Measurements from ENCODE around the gene BLCAP.
A peak's percentile ranks its signal among the peaks of the same experiment; 100 is the strongest.
"Not testable (repeated sequence)": the region's sequence is repeated elsewhere in the genome, so short reads cannot be mapped to it uniquely, and the experiment has no call there.

BLCAP gene

GRCh38 chr20:37556538-37556937, 28.9 kb upstream of the BLCAP start:
- no peak for DNase-seq

DNA sequence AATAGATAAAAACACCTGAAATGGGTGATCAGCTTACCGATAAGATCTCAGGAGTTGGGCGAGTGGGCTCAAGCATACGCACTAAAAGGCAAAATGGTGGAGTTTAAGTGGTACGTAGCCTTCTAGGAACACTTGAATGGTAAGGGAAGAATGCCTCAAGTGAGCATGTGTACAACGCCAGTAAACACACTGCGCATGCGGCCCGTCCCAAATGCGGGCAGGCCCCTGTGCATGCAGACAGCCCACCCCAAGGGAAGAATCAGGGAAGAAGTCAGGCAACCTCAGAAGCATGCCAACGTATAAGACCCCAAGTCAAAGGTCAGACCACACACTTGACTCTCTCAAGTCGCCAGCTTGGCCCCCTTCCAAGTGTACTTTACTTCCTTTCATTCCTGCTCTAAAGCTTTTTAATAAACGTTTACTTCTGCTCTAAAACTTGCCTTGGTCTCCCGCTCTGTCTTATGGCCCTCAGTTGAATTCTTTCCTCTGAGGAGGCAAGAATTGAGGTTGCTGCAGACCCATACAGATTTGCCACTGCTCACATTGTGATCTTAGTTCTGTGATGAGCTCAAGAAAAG, 27.1 kb upstream of the BLCAP start:
- not testable (repeated sequence) for DNase-seq

- no peak for DNase-seq
Measured at GRCh38 chr20:37552415-37552814, 24.7 kb upstream of the BLCAP start.

GRCh38 chr20:37551660-37552059, 24.0 kb upstream of the BLCAP start:
- not testable (repeated sequence) for DNase-seq

DNA sequence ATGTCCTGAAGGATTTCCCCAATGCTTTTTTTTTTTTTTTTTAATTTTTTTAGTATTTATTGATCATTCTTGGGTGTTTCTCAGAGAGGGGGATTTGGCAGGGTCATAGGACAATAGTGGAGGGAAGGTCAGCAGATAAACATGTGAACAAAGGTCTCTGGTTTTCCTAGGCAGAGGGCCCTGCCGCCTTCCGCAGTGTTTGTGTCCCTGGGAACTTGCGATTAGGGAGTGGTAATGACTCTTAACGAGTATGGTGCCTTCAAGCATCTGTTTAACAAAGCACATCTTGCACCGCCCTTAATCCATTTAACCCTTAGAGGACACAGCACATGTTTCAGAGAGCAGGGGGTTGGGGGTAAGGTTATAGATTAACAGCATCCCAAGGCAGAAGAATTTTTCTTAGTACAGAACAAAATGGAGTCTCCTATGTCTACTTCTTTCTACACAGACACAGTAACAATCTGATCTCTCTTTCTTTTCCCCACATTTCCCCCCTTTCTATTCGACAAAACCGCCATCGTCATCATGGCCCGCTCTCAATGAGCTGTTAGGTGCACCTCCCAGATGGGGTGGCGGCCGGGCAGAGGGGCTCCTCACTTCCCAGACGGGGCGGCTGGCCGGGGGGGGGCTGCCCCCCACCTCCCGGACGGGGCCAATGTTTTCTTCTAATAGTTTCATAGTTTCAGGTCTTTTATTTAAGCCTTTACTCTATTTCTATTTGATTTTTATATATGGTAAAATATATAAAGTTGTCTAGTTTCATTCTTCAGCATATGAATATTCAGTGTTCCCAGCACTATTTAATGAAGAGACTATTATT, 22.6 kb upstream of the BLCAP start:
- not testable (repeated sequence) for DNase-seq

- DNase-seq = no peak
Measured at GRCh38 chr20:37547912-37548311, 20.2 kb upstream of the BLCAP start.

GRCh38 chr20:37545516-37545915, 17.8 kb upstream of the BLCAP start:
- DNase-seq = no peak

- no peak for DNase-seq
Measured at GRCh38 chr20:37544386-37544785, 16.7 kb upstream of the BLCAP start.

- DNase-seq = no peak
Measured at GRCh38 chr20:37543828-37544227, 16.2 kb upstream of the BLCAP start.

- no peak for DNase-seq
Measured at GRCh38 chr20:37542281-37542680, 14.6 kb upstream of the BLCAP start.

GRCh38 chr20:37541326-37541725, 13.7 kb upstream of the BLCAP start:
- no peak for DNase-seq

GRCh38 chr20:37540838-37541237, 13.2 kb upstream of the BLCAP start:
- not testable (repeated sequence) for DNase-seq

GRCh38 chr20:37540001-37540400, 12.3 kb upstream of the BLCAP start:
- no peak for DNase-seq

- DNase-seq = no peak
Measured at GRCh38 chr20:37539424-37539823, 11.7 kb upstream of the BLCAP start.

- peak; percentile 24 for DNase-seq
Measured at GRCh38 chr20:37538003-37538402, 10.3 kb upstream of the BLCAP start.

DNA sequence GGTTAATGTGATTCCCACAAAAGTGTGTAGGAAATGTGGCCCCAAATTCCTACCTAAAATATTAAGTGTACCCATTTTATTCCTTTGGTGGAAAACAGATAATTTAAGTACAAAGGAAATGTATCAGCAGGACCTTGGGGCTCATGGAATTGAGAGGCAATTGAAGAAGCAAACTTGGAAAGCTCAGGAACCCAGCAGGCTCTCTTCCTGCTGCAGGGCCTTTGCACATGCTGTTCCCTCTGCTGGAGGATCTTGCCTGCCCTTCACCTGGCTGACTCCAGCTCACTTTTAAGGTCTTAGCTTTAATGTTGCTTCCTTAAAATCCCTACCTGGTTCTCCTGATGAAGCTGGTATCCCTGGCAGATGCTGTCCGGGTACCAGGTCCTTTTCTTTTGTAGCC, 9.8 kb upstream of the BLCAP start:
- DNase-seq = no peak

DNA sequence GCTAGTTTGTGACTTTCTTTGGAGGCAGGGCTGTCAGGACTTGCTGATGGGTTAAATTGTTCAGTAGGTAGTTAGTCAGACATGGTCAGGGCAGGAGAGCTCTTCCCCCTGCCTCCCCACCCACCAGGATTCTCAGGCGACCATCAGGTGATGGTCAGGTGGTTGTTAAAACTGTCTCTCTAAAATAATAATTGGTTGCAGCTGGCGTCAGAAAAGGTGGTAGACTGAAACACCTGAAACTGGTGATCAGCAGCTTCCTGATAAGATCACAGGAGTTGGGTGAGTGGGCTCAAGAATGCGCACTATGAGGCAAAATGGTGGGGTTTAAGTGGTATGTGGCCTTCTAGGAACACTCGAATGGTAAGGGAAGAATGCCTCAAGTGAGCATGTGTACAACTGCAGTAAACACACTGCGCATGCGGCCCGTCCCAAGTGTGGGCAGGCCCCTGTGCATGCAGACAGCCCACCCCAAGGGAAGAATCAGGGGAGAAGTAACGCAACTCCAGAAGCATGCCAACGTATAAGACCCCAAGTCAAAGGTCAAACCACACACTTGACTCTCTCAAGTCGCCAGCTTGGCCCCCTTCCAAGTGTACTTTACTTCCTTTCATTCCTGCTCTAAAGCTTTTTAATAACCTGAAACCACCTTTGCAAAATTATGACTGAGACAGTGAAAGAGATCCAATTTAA, 7.9 kb upstream of the BLCAP start:
- DNase-seq = no peak

GRCh38 chr20:37534401-37535157, 6.9 kb upstream of the BLCAP start:
- DNase-seq = peak; percentile 80

- no peak for DNase-seq
Measured at GRCh38 chr20:37533154-37533715, 5.6 kb upstream of the BLCAP start.

DNA sequence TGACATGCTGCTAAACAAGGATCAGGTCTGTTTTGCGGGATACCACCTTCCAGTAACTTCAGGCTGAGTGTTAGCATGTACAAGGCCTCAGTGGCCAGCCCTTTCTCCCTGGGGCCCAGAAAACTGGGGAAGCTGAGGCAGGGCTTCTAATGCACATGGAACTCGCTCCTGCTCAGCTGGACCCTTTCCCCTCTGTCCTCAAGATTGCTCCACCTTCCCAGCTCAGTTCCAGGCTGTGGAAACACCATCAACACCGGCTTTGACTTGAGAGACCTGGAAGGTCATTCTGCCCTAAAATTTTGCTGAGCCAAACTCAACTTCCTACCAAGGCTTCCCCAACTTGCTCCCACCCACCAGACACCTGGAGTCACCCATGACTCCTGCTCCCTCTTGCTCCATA, 4.2 kb upstream of the BLCAP start:
- no peak for DNase-seq

DNA sequence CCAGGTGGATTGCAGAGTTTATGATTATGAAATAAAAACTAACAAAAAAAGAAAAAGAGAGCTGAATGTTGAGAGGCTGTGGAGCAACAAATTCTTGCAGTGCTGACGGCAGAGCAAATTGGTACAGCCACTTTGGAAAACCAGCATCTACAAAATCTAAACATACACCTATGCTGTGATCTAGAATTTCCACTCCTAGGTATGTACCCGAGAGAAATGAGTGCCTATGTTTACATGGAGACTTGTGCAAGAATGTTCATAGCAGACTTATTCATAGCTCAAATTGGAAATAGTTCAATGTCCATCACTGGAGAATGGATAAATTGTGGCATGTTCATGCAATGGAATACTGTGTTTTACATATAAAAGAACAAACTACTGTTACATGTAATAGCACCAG, 3.0 kb upstream of the BLCAP start:
- DNase-seq = no peak

DNA sequence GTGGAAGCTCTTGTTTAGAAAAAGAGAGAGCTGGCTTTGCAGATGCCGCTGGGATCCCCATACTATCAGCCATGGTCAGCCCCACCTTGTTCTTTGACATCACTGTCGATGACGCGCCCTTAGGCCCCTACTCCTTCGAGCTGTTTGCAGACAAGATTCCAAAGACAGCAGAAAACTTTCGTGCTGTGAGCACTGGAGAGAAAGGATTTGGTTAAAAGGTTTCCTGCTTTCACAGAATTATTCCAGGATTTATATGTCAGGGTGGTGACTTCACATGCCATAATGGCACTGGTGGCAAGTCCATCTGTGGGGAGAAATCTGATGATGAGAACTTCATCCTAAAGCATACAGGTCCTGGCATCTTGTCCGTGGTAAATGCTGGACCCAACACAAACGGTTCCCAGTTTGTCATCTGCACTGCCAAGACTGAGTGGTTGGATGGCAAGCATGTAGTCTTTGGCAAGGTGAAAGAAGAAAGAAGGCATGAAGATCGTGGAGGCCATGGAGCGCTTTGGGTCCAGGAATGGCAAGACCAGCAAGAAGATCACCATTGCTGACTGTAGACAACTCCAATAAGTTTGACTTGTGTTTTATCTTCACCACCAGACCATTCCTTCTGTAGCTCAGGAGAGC, 2.4 kb upstream of the BLCAP start:
- DNase-seq = no peak

Data from hematopoietic multipotent progenitor cell treated with erythropoietin and hydrocortisone succinate and interleukin-3 and kit ligand, for 8 days (in vitro differentiated cells).